ENCODE data around the gene KRT5.

The KRT5 gene

DNA sequence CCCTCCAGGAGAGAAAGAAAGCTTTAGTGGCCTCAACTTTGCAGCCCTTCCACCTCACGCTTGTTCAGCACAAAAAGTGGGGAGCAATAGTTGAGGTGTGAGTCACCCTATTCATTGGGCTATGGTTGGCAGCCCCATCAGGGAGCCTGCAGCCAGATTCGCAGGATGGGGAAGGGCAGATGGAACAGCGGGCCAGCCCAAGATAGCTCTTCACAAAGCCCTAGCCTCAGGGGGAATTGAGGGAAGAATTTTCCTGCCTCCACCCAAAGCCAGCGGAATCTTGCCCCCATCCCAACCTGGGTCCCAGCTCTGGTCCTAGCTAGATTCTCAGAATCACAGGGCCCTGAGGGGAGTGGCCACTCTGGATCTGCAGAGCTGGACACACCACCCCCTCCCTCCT lies 3.6 kb upstream of the KRT5 start:
- TF ChIP-seq, protein P1, sequence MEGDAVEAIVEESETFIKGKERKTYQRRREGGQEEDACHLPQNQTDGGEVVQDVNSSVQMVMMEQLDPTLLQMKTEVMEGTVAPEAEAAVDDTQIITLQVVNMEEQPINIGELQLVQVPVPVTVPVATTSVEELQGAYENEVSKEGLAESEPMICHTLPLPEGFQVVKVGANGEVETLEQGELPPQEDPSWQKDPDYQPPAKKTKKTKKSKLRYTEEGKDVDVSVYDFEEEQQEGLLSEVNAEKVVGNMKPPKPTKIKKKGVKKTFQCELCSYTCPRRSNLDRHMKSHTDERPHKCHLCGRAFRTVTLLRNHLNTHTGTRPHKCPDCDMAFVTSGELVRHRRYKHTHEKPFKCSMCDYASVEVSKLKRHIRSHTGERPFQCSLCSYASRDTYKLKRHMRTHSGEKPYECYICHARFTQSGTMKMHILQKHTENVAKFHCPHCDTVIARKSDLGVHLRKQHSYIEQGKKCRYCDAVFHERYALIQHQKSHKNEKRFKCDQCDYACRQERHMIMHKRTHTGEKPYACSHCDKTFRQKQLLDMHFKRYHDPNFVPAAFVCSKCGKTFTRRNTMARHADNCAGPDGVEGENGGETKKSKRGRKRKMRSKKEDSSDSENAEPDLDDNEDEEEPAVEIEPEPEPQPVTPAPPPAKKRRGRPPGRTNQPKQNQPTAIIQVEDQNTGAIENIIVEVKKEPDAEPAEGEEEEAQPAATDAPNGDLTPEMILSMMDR (IDR thresholded peaks at IDR 0.05; ENCODE audit: low read depth, low read length, missing control alignments) = no peak
- DNase-seq (ENCODE audit: extremely low read depth, low read depth) = no peak
- H3K4me3 ChIP-seq (replicated peaks; ENCODE audit: low read depth, low read length) = no peak overlapping the region

DNA sequence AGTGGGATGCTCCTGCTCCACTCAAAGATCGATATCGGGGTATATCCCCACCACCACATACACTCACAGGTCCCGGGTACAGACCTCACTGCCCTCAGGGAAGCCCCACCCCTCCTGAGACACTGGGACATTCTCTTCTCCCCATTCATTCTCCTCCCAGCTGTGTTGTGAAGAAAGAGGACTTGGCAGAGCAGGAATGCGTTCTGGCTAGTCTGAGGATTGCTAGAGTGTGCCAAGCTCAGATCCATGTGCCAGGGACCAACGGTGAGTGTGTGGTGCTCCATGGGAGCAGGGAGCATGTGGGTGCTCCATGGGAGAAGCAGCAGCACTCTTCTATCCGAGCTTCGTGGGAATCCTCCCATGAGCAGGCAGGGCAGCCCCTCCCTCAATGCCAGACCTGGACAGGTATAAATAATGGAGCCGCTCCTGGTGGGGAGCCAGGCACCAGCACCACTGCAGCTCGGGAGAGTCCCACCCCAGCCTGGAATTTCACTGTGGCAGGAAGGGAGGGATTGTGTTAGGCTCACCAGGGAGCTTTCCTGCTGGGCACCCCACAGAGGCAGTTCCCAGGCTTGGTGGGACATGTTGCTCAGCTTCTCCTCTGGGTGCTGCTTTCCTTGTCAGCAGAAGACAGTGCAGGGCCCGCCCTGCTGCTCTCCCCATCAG lies 2.3 kb upstream of the KRT5 start:
- H3K4me3 ChIP-seq (replicated peaks; ENCODE audit: low read depth, low read length) = no peak overlapping the region
- DNase-seq (ENCODE audit: extremely low read depth, low read depth) = no peak
- TF ChIP-seq, protein P1 (IDR thresholded peaks at IDR 0.05; ENCODE audit: low read depth, low read length, missing control alignments) = no peak

DNA sequence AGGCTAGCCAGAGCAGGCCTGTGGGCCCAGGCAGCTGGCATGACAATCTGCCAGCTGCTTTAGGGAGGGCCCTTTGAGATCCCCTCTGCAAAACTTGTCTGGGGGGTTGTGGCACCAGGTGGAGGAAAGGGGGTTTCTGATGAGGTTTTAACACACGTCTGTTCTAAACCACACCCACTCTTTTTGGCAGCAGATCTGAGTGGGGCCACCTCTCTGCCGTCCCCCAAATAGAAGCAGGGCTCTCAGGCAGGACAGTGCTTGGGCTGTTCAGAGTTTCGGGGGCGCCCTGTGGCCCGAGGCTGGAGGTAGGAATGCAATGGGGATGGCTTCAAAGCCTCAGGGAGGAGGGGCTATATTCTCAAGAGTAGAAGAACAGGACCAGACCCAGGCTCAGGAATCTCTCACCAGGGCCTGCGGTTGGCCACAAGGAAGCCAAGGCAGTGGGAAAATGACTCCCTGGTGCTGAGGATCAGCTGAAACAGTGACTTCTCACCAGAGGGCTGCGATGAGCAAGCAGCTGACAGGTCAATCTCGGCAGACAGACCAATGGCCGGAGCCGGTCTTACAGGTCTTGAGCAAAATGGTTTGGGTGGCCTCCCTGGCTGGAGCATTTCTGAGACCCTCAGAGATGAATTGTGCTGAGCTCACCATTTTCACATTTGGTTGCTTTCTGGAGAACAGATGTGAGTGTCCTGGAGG lies 1.5 kb upstream of the KRT5 start:
- H3K4me3 ChIP-seq (replicated peaks; ENCODE audit: low read depth, low read length) = no peak overlapping the region
- TF ChIP-seq, protein P1 (IDR thresholded peaks at IDR 0.05; ENCODE audit: low read depth, low read length, missing control alignments) = no peak
- no peak for DNase-seq (ENCODE audit: extremely low read depth, low read depth)

DNA sequence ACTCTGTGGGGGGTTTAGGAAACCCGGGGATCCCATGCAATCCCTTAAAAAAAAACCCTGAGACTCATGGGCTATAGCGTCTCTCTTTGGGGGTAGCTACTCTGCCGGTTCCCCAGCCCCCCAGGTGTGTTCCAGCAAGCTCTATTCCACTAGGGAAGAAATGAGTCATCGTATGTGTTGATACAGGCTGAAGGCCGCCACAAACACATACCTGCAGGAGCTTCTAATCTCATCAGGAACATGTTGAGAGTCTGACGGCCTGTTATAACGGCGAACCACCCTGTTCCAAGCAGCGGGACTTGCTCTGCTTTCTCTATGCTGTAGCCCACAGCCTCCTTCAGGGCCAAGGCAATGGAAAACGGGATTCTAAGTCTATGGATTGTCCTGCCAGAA lies 977 bp upstream of the KRT5 start:
- TF ChIP-seq, protein P1 (IDR thresholded peaks at IDR 0.05; ENCODE audit: low read depth, low read length, missing control alignments) = no peak
- no peak overlapping the region for H3K4me3 ChIP-seq (replicated peaks; ENCODE audit: low read depth, low read length)
- DNase-seq (ENCODE audit: extremely low read depth, low read depth) = no peak

DNA sequence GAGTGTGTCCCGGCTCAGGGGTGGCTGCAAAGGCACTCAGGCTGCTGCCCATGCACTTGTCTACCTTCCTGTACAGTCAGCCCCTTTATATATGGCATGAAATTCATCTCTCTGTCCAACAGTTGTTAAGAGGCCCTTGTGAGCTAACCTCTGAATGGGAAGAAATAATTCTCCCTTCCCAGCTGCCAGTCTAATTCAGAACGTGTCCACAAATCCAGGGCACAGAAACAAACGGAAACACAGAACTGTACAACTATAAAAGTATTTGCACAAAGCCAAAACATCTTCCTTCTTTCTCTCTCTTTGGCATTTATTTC lies 849 bp downstream of the KRT5 start:
- H3K4me3 ChIP-seq (replicated peaks; ENCODE audit: low read depth, low read length) = no peak overlapping the region
- TF ChIP-seq, protein P1 (IDR thresholded peaks at IDR 0.05; ENCODE audit: low read depth, low read length, missing control alignments) = no peak
- DNase-seq (ENCODE audit: extremely low read depth, low read depth) = no peak

DNA sequence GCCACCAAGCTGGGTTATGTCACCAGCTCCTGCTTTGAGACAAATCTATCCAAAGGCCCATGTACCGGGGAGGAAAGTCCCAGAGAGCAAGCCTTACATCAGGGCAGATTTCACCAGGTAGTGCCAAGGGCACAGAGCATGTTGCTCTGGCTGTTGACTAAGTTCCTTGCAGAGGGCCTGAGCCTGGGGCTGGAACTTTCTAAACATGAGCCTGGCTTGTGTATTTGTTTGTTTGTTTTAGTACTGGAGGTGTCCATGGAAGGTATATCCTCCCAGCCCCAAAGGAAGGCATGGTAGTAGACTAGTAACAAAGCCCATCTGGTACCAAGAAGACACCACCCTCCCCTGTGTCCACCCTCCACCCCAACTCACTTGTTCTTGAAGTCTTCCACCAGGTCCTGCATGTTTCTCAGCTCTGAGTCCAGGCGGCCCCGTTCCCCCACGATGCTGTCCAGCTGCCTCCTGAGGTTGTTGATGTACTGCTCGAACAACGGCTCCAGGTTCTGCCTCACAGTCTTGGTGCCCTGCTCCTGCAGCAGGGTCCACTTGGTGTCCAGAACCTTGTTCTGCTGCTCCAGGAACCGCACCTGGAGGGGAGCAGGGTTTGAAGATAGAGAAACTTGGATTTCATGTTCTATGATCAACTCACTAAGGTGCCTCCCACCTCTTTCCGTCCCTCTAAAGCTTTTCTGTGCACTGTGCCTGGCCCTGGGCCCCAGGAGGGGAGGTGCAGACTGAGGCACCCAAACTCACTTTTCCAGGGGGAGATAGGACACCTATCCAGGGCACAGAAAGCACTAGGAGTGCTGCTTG lies 1.4 kb downstream of the KRT5 start:
- TF ChIP-seq, protein P1 (IDR thresholded peaks at IDR 0.05; ENCODE audit: low read depth, low read length, missing control alignments) = no peak
- no peak for DNase-seq (ENCODE audit: extremely low read depth, low read depth)
- no peak overlapping the region for H3K4me3 ChIP-seq (replicated peaks; ENCODE audit: low read depth, low read length)
